T-helper 2 cell (primary cell): ENCODE measurements around the gene KIF3C.
"Not testable (repeated sequence)": the region's sequence is repeated elsewhere in the genome, so short reads cannot be mapped to it uniquely, and the experiment has no call there.

Source experiments
- DNase-seq, 5 experiments: peaks; one replicate each; pipeline versions ENCODE4 v3.0.0 to v3.0.0-alpha.2; 2012 to 2022
- total RNA-seq, 2 donors: gene quantifications; one replicate each; lab custom pipeline; 2026; lab: John Stamatoyannopoulos, UW

Gene KIF3C
- total RNA-seq, result 6.1 to 9.7 reads per million in 2 donors

DNA sequence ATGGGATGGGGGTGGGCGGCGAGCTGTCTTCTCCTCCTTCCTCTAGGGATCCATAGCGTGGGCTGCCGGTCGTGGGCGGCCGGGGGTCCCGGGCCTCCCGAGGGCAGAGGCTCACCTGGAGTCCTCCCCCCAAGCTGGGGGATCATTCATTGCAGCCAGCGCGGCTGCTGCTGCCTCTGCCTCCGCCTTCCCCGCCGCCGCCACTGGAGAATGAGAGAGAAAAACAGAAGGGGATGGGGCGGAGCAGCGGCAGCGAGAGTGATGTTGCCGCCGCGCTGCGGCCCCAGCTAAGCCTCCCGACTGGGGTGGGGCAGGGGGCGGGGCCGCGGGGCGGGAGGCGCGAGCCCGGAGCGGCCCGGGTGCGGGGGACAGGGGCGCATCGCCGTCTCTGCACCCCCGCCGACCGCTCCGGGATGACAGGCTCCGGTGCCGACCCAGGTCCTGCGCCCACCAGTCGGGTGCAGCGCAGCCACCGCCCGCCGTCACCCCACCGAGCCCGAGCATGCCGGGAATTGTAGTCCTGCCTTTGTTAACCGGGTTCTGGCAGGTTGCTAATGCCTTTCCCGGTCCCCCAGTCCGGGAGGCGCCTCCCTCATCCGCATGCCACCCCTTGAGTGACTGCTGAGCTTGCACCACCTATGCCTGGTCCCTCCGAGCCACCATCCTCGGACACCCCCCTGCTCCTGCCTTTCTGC lies at the start of gene KIF3C:
Gene KIF3C, minus strand, starts transcription at position 225 of the 695 bp plus-strand sequence. CDS start 580 bp downstream, outside the sequence.
- DNase-seq, result peak; percentile 48 to 82 (median 61)

DNA sequence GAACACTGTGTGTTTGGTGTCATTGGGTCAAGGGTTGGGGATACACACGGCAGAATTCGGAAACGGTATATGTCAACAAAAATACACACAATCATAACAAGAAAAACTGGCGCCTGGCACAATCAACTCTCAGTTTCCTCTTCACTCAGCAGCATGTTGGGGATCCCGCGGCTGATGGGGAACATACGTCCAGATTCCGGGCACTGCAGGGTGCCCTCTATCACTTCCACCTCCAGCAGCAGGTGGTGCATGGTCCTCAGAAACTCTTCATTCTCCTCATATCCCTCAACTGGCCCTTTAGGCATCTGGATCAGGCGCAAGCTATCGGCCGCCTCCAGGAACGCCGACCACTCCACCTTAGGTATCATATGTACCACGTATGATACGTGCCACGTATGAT lies 45.8 kb upstream of the KIF3C start:
- not testable (repeated sequence) for DNase-seq

DNA sequence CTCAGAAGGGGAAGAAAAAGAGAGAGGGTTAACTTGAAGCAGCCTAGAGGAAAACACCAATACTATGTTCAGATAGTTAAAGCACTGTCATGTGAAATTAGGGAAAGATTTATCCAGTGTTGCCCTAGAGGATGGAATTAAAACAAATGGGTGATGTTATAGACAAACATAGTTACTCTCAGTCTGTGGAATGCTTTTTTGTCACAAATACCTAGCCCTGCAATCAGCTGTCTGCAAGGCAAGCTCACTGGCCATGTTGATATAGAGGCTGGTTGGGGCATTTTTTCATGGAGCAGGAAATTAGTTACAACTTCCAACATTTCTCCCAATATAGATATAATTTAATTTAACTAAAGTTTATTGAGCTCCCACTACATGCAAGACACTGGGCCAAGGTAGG lies 43.2 kb upstream of the KIF3C start:
- DNase-seq, result no peak

DNA sequence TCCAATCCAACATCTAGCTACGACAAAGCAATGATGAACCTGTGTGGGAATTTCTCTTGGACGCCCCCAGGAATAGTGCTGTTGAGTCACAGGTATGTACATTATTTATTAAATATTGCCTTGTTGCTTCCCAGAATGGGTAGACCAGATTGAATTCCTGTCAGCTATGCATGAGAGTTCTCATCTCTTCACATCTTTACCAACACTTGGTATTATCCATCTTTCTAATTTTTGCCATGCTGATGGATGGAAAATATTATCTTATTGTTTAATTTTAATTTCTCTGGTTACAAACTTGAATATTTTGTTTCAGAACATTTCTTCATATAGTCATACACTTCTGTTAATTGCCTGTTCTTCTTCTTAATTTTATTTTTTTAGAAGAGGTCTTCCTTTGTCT lies 42.0 kb upstream of the KIF3C start:
- no peak for DNase-seq

DNA sequence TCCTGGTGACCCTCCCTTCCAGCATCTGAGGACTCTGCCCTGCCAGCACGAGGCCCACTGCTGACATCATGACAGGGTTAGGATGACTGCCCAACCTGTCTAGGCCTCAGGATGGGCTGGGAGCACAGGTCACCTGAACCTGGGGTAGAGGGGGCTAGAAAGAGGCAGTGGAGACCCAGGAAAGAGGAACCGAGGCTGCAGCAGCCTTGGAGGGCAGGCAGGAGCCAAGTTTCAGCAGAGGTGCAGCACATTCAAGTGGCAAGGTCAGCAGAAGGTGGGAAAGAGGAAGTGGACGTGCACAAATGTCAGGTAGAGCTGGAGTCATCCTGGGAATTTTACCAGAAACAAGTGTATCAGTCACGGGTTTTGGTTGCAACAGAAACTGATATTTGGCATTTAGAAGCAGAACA lies 37.9 kb upstream of the KIF3C start:
- no peak for DNase-seq

DNA sequence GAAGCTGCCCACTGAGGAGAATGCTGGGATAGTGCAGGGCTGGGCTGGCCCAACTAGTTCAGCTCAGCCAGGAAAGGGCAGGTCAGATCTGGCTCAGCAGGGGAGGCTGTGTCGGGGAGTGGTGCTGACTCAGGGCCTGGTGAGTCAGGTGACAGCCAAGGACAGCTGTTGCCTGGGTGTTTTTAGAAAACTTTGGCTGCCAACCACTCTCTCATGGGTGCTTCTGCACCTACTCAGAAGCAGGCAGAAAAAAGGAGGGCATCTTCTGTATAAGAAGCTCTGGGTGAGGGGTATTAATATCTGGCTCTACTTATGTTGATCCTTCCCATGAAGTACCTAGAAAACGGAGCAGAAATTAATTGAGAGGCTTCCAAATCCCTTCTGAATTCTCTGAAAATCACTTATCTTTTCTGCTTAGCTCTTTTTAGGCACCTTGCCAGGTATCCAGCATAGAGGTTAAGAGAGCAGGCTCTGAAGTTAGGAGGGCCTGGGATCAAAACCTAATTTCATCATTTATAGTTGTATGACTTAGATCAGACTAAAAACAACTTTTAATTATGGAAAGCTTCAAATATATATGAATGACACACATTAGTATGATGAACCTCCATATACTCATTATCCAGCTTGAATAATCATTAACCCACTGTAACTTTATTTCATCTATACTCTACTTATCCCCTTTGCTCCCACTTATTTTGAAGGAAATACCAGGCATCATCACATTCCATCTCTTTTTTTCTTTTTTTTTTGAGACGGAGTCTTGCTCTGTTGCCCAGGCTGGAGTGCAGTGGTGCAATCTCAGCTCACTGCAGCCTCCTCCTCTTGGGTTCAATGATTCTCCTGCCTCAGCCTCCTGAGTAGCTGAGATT lies 36.1 kb upstream of the KIF3C start:
- DNase-seq, result peak in 1 of 5 experiments; percentile 49

DNA sequence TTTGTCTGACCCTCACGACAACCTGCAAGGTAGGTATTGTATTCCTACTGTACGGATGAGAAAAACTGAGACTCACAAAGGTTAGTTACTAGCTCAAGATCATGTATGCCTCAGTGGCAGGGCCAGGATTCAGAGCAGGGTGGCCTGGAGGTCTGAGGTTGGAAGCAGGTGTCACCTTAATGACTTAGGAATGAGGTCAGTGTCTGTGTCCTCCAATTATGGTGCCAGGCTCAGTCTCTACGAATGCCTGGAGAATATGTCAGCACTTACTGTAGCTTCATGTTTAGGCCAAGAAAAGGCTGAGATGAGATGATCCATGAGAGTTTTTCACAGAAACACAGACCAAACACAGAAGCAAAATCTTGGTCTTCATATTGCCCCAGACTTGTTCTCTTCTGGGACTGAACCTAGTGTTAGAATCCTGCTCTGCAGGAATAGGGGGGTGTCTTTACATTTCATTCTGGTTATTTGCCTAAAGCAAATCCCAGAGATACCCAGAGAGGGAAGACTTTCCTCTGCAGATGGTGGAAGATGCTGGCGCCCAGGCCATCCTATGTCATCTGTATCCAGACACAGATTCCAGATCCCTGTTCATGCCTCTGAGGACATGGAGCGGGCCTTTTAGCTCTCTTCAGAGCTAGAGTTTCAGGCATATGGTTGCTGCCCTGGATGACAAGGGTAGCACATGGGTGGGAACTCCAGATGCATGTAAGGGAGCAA lies 35.3 kb upstream of the KIF3C start:
- no peak for DNase-seq

DNA sequence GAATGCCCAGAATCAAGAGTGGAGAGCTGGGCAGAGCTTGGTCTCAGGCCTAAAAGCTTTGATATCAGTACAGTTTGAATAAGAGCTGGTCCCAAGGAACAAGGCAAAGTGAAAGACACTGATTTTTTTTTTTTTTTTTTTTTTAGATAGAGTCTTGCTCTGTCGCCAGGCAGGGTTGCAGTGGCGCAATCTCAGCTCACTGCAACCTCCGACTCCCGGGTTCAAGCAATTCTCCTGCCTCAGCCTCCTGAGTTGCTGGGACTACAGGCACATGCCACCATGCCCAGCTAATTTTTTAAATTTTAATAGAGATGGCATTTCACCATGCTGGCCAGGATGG lies 34.4 kb upstream of the KIF3C start:
- not testable (repeated sequence) for DNase-seq

DNA sequence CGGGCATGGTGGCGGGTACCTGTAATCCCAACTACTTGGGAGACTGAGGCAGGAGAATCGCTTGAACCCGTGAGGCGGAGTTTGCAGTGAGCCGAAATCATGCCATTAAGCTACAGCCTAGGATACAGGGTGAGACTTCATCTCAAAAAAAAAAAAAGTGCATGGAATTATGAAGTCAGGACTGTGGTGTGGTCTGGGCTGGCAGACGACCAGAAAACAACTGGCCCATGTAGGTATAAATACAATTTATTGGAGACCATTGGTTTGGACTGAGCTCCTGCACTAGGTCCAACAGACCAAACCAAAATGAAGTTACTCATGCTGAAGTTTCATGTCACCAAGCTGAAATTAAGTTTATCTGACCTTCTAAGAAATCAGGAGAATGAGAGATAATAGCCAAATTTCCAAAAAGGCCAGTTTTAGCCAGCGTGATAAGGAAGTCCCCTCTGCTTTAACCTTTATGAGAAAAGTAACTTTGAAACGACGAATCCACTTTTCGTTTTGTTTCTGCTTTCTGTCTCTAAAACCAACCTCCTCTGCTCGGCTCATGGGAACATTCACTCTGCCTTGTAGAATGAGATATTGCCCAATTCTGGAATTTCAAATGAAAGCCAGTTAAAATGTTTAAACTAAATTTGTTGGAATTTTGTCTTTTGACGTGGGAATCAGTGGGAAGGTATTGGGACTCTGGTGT lies 33.9 kb upstream of the KIF3C start:
- DNase-seq, result no peak

DNA sequence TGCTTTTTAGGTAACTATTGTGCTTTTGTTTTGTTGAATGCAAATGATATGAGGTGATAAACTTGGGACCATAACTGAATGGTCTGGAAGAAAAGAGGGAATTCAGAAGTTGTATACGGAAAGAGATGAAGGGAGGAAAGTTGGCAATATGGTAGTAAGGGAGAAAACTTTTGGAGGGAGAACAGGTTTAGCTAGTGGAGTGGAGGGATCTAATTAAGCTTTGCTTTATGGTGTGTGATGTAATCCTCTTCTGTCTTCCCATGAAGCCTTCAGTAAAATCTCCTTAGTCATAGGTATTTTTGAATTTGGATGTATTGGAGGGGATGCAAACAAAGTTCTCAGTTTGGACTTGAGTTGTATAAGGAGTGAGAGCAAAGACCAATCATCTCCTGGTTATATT lies 31.4 kb upstream of the KIF3C start:
- DNase-seq, result no peak

DNA sequence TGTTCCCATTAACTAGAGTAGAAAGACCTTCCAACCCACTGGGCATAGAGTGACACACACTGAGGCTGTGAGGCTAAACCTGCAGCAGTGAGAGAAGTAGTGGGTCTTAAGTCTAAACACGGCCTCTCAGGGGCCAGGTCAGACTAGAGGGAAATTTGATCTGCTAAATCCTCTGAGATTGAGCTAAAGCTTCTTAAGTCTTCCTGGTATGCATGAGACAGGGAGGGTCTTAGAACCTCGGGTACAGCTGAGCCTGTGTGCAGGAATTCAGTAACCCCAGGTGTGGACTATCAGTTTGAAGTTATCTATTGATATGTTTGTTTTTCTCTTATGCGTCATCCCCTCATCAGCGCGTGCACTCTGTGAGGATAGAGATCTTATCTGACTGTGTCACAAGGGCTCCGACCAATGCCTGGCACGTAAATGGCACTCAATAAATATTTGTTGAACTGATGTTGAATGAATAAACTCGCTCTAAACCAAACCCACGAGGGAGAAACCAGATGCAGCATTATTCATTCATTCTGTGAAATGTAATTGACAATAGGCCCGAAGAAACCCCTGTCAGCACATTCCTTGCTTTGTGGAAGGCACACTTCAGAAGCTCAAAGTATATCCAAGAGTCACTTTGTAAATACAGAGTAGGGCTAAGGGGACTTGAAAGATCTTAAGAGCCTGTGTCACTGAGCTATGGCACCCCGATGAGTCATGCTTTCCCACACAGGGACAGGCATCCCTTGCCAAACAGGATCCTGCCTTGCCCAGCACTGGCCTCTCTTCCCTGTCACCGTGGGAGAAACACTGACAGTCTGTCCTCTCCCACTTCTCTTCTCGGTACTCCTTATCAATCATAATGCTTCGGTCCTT lies 29.9 kb upstream of the KIF3C start:
- no peak for DNase-seq

DNA sequence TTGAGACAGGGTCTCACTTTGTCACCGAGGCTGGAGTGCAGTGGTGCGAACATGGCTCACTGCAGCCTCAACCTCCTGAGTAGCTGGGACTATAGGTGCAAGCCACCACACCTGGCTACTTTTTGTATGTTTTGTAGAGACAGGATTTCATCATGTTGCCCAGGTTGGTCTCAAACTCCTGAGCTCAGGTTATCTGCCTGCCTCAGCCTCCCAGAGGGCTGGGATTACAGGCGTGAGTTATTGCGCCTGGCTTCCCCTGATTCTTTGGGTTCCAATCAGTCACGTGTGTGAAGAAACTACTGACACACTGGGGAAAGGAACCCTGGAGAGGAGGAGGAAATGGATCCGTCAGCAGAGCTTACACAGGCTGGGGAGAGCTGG lies 29.3 kb upstream of the KIF3C start:
- no peak for DNase-seq

DNA sequence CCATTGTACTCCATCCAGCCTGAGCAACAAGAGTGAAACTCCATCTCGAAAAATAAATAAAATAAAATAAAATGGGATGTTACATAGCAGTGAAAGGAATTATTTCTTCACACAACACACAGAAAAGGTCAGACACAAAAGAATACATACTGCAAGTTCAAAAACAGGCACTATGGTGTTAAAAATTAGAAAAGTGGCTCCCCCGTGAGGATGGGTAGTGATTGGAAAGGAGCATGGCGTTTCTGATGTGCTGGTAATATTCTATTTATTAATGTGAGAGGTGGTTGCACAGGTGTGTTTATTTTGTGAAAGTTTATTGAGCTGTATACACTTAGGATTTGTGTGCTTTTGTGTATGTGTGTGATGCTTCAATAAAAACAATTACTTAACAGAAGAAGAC lies 28.6 kb upstream of the KIF3C start:
- DNase-seq, result no peak

DNA sequence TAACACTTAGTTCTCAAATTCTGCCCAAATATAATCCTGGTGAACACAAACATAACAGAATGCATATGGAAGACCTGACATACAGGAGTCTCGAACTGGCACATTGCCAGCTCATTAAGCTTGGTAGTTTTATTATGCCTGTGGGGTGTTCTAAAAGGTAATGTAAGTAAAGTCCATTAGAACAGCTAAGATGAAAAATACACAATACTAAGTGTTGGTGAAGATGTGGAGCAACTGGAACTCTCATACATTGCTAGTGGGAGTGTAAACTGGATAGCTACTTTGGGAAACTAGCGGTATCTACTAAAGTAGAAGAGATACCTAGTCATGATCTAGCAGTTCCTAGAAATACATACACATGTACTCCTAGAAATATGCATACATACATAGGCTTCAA lies 27.3 kb upstream of the KIF3C start:
- no peak for DNase-seq

DNA sequence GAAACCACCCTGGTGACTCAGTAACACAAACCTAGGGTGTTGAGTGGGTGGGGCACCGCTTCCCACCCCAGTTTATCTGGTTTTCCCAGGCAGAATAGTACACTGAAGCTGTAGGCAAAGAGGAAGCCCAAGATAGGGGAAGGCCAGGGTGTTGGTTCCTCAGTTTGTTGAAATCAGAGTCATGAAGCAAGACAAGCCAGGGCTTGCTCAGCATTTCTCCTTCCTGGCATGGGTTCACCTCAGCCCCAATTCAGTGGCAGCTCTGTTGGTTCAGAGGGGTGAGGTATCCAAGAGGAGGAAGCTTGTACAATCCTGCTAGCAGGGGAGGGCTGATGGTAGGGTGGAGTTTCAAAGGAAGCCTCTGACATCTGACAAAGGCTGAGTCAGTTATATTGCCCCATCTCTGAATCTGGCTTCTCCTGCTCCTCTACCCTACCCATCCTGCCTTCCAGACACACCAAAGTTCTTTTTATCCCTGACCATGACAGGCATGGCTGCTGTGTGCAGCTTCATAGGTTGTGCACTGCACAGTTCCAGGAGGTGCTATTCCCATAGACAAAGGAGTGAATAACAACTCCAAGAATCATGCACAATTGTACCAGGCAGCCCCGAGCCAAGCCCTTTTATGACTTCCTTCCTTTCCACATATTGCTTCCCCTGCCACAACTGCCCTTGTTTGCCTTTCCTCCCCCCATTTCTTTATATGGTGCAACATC lies 26.7 kb upstream of the KIF3C start:
- no peak for DNase-seq

DNA sequence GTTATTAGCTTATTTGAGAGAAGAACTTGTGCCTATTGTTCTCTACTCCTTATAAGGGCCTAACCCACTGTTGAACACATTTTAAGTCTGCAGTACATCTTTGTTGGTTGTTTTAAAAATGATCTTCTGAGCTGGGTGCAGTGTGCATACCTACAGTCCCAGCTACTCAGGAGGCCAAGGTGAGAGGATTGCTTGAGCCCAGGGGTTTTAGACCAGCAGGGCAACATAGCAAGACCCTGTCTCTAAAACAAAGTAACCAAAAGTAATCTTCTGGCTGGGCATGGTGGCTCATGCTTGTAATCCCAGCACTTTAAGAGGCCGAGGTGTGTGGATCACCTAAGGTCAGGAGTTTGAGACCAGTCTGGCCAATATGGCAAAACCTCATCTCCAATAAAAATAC lies 25.8 kb upstream of the KIF3C start:
- no peak for DNase-seq

DNA sequence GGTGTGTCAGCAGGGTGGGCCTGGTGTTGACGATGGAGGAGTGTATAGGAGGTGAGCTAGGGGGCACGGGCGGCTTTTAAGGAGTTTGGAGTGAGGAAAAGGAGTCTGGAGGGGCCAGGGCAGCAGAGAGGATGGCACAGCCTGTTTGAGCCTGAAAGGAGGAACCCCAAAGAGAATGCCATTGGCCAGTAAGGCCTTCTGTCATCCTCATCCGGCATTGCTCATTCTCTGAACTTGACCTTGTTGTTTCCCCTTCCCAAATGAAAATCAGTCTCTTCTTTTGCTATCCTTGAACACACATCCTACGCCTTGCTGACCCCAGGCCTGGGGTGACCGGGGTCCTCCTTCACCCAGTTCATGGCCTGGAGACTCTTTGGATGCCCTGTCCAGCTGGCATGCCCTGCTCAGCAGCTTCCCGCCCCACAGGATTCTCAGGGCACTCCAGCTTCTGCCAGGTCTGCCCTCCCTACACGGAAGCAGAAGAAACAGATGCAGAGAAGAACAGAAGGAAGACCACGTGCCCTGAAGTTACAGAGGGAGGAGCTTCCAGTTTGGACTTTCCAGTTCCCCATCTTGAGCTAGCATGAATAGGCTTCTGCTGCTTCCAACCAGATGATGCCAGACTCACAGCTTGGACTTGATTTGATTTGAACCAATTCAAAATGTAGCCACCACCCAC lies 20.5 kb upstream of the KIF3C start:
- no peak for DNase-seq

DNA sequence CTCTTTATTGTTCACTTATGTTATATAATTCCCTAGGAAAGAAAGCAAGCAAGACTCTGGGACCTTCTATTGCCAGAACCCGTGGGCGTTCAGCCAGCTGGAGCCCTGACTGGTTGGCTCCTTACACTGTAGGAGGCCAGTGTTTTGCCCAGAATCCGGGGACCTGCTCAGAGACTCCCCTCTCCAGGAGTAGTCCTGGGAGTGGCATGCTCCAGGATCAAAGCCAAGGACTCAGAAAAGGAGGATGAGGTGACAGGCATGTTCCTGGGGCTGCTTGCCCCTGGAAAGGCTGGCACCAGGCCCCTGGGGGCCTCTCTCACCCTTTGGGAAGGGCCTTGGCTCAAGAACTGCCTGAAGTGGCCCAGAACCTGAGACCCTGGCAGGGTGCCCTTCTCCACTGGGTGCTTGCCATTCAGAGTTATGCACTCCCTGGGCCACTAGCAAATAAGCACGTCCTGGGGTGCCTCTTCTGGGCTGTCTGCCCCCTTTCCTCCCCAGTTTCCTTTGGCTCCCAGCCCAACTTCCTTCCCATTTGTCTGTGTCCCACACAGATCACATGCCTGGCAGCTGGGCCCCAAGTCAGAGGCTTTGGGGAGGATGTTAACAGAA lies 19.6 kb upstream of the KIF3C start:
- no peak for DNase-seq

DNA sequence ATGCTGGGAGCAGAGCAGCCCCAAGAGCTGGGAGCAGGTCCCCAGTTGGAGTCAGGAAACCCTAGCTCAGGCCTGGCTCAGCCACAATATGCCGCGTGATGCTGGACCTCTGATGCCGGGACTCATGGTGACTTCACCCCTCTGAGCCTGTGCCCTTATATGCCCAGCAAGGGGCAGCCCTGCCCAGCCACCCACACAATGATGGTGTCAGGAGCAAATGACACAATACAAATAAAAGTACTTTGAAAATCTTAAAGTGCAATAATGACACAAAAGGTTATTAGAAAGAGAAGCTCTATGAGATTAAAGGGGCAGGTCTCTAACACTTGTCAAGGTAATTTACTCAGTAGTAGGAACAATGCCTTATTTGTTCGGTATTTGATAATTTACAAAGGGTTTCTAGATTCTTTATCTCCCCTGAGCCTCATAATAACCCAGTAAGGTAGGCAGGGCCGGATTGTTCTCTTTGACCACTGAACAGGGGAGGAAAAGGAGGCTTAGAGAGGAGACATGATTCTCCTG lies 18.3 kb upstream of the KIF3C start:
- no peak for DNase-seq

DNA sequence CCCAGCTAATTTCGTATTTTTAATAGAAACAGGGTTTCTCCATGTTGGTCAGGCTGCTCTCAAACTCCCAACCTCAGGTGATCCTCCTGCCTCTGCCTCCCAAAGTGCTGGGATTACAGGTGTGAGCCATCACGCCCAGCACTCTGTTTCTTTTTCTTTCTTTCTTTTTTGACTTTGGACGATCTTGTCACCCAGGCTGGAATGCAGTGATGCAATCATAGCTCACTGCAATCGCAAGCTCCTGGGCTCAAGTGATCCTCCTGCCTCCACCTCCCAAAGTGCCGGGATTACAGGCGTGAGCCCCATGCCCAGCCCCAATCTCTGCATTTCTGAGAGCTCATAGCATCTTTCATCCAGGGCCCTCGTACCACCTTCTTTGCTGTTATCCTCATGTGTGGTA lies 17.1 kb upstream of the KIF3C start:
- not testable (repeated sequence) for DNase-seq
